KMS-11 (cell line): ENCODE results near the gene AGBL4.

ENCODE experiments used
- H2AFZ ChIP-seq: fragments of 200-600 bp; sonication (generic); 2 replicates; pipeline ENCODE4 v1.6.1; 2016; ENCODE audit warnings: antibody characterized with exemption, mixed run types, low read depth
- H3K27ac ChIP-seq: fragments of 200-600 bp; sonication (generic); 2 replicates; pipeline ENCODE4 v1.6.1; 2016; ENCODE audit warnings: mild to moderate bottlenecking, mixed run types
- H3K27me3 ChIP-seq: fragments of 200-600 bp; sonication (generic); 2 replicates; pipeline ENCODE4 v1.6.1; 2017; ENCODE audit warnings: mild to moderate bottlenecking, low read depth, mixed run types, moderate library complexity; ENCODE audit not compliant: insufficient read depth
- H3K36me3 ChIP-seq: fragments of 200-600 bp; sonication (generic); 2 replicates; pipeline ENCODE4 v1.6.1; 2017; ENCODE audit warnings: mild to moderate bottlenecking, mixed run types; ENCODE audit not compliant: insufficient read depth
- H3K4me1 ChIP-seq: fragments of 200-600 bp; sonication (generic); 2 replicates; pipeline ENCODE4 v1.6.1; 2016; ENCODE audit warnings: mild to moderate bottlenecking, low read depth, mixed run types; ENCODE audit not compliant: poor library complexity, severe bottlenecking
- H3K4me2 ChIP-seq: fragments of 200-600 bp; sonication (generic); 2 replicates; pipeline ENCODE4 v1.7.0; 2016; ENCODE audit warnings: mild to moderate bottlenecking, mixed run types
- H3K4me3 ChIP-seq: fragments of 200-600 bp; sonication (generic); IDR thresholded peaks from 2 replicates; pipeline ENCODE4 v1.6.1; 2017; ENCODE audit warnings: low read depth, low read length, mixed read lengths; ENCODE audit not compliant: insufficient read depth
- H3K79me2 ChIP-seq: fragments of 200-600 bp; sonication (generic); 2 replicates; pipeline ENCODE4 v1.6.1; 2016; ENCODE audit warnings: low read depth, mixed run types; ENCODE audit not compliant: insufficient read depth
- H3K9ac ChIP-seq: fragments of 200-600 bp; sonication (generic); 2 replicates; pipeline ENCODE4 v1.6.1; 2016; ENCODE audit warnings: mild to moderate bottlenecking, mixed run types
- H4K20me1 ChIP-seq: fragments of 200-600 bp; sonication (generic); 2 replicates; pipeline ENCODE4 v1.6.1; 2016; ENCODE audit warnings: mild to moderate bottlenecking, mixed run types; ENCODE audit not compliant: insufficient read depth
- CTCF ChIP-seq: fragments of 200-600 bp; sonication (generic); conservative IDR thresholded peaks from 2 replicates; pipeline ENCODE4 v1.6.1; 2017; ENCODE audit warnings: low read depth, mild to moderate bottlenecking, antibody characterized with exemption, low read length, moderate library complexity, mixed read lengths

Gene AGBL4

DNA sequence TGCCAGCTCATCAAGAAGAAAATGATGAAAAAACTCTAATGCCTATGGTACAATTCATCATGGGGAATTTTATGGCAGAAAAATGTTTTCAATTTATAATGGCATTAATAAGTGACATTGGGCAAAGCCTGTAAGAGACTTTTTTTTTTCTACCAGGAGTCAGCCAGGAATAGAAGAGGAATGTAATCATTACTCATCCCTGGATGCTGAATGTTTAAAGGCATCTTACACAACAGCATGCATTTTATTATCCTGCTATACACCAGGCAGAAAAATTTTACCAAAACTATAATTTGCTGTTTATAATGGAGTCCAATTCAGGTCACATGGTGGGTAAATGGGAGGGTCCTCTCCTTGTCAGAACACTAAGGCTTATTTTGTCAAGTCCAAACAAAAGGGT lies 1057.2 kb downstream of the AGBL4 start:
- H3K36me3 ChIP-seq = no peaks in the 10 kb centered on the region
- H3K4me3 ChIP-seq = no peak overlapping the region
- H3K4me1 ChIP-seq = no peaks in the 10 kb centered on the region
- no peak overlapping the region for H3K9ac ChIP-seq
- no peak for TF ChIP-seq CTCF
- no peaks in the 10 kb centered on the region for H3K79me2 ChIP-seq
- no peaks in the 10 kb centered on the region for H4K20me1 ChIP-seq
- H3K27me3 ChIP-seq = no peaks in the 10 kb centered on the region
- H3K27ac ChIP-seq = no peak overlapping the region
- H2AFZ ChIP-seq = no peak overlapping the region
- H3K4me2 ChIP-seq = no peak overlapping the region

GRCh38 chr1:48960320-48960719 lies 1063.4 kb downstream of the AGBL4 start:
- no peaks in the 10 kb centered on the region for H3K4me1 ChIP-seq
- TF ChIP-seq CTCF = no peak
- no peak overlapping the region for H3K4me3 ChIP-seq
- no peaks in the 10 kb centered on the region for H4K20me1 ChIP-seq
- H3K79me2 ChIP-seq = no peaks in the 10 kb centered on the region
- H3K27me3 ChIP-seq = no peaks in the 10 kb centered on the region
- H3K9ac ChIP-seq = no peak overlapping the region
- no peak overlapping the region for H3K27ac ChIP-seq
- H3K4me2 ChIP-seq = no peak overlapping the region
- no peak overlapping the region for H2AFZ ChIP-seq
- no peaks in the 10 kb centered on the region for H3K36me3 ChIP-seq

DNA sequence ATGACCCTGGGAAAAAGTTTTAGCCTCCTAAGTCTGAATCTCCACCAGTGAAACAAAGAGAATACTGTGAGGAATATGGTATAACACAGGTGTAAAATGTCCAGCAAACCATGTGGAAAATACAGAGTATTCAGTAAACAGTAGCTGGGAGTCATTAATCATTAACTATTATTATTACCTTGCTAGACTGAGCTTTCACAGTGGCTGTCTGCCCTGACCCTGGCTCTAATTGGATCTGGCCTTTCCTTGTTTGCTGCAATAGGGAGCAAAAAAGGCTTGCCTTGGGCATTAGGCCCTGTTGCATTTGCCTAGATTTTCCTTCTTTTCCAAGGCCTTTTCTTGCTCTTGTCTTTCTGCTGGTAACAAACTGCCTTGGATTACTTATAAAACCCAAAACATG lies 1068.0 kb downstream of the AGBL4 start:
- Histone ChIP-seq H4K20me1 (no peaks in the 10 kb centered on the region), H3K36me3 (no peaks in the 10 kb centered on the region), H3K4me1 (no peaks in the 10 kb centered on the region), H3K27me3 (no peaks in the 10 kb centered on the region), H2AFZ (no peak overlapping the region), H3K9ac (no peak overlapping the region), H3K4me3 (no peak overlapping the region), H3K27ac (no peak overlapping the region), H3K4me2 (no peak overlapping the region), H3K79me2 (no peaks in the 10 kb centered on the region)
- TF ChIP-seq CTCF = no peak

GRCh38 chr1:48953617-48954016 lies 1070.1 kb downstream of the AGBL4 start:
- H3K36me3 ChIP-seq = no peaks in the 10 kb centered on the region
- H3K79me2 ChIP-seq = no peaks in the 10 kb centered on the region
- no peak overlapping the region for H3K4me2 ChIP-seq
- H3K27ac ChIP-seq = no peak overlapping the region
- TF ChIP-seq CTCF = no peak
- H4K20me1 ChIP-seq = no peaks in the 10 kb centered on the region
- no peak overlapping the region for H3K9ac ChIP-seq
- no peaks in the 10 kb centered on the region for H3K4me1 ChIP-seq
- no peak overlapping the region for H3K4me3 ChIP-seq
- H3K27me3 ChIP-seq = no peaks in the 10 kb centered on the region
- no peak overlapping the region for H2AFZ ChIP-seq

DNA sequence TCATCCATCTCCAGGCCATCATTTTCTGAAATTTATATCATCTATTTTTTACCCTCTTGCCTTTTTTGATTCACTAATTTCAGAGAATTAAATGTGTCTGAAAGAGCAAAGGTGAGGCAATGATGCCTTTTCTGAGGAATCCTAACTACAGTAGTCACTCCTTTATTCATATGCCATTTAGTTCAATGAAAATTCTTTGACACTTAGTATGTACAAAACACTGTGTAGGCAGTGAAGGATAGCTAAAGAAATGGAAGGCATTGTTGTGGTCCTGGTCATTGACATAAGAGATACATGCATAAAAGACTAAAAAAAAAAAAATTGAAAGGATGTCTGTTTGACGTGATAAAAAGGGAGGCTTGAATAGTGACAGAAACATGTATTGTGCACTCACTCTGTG lies 1075.2 kb downstream of the AGBL4 start:
- no peak overlapping the region for H3K9ac ChIP-seq
- no peaks in the 10 kb centered on the region for H3K36me3 ChIP-seq
- no peak overlapping the region for H2AFZ ChIP-seq
- no peak for TF ChIP-seq CTCF
- H3K79me2 ChIP-seq = no peaks in the 10 kb centered on the region
- no peak overlapping the region for H3K27ac ChIP-seq
- H4K20me1 ChIP-seq = no peaks in the 10 kb centered on the region
- H3K27me3 ChIP-seq = no peaks in the 10 kb centered on the region
- no peak overlapping the region for H3K4me3 ChIP-seq
- H3K4me1 ChIP-seq = no peaks in the 10 kb centered on the region
- H3K4me2 ChIP-seq = no peak overlapping the region
